ENCODE measurements around the gene EFL1. TPM values are rescaled to one million over a fixed set of nuclear protein-coding genes. Genes with fewer than 3 reads are reported as not detected.

Gene EFL1
- polyA plus RNA-seq, 1 donor from 2014 or later, result 16.8 TPM

GRCh38 chr15:82135638-82136037, 126.9 kb downstream of the EFL1 start:
- Histone ChIP-seq H3K9me2 (ENCODE audit: insufficient read depth, low read length) (no peaks in the 10 kb centered on the region), H3K4me2 (ENCODE audit: low read length) (no peak overlapping the region), H3K4me3 (ENCODE audit: low read length) (no peak overlapping the region), H3K36me3 (ENCODE audit: insufficient read depth, low read length) (no peaks in the 10 kb centered on the region), H3K79me2 (replicated peaks; ENCODE audit: insufficient read depth, low read length) (no peaks in the 10 kb centered on the region), H2AFZ (ENCODE audit: low read depth, low read length) (no peak overlapping the region), H3K27me3 (ENCODE audit: insufficient read depth, low read depth, low read length) (no peaks in the 10 kb centered on the region), H3K27ac (ENCODE audit: low read length) (no peak overlapping the region), H3F3A (ENCODE audit: insufficient read depth, low read length, poor library complexity, severe bottlenecking) (no peaks in the 10 kb centered on the region), H3K9me3 (ENCODE audit: low read length) (no peaks in the 10 kb centered on the region), H4K20me1 (ENCODE audit: insufficient read depth) (no peaks in the 10 kb centered on the region), H3K9ac (ENCODE audit: low read length) (no peak overlapping the region)
- TF ChIP-seq EP300 (conservative IDR thresholded peaks at IDR 0.05; ENCODE audit: poor library complexity, severe bottlenecking) (no peak), POLR2AphosphoS5 (IDR thresholded peaks at IDR 0.05) (no peak), MXI1 (conservative IDR thresholded peaks at IDR 0.05; ENCODE audit: poor library complexity, severe bottlenecking) (no peak), TAF1 (IDR thresholded peaks at IDR 0.05; ENCODE audit: low read depth) (no peak), RAD21 (conservative IDR thresholded peaks at IDR 0.05) (no peak), SMC3 (conservative IDR thresholded peaks at IDR 0.05; ENCODE audit: poor library complexity) (no peak)
- TF ChIP-seq, protein P1, sequence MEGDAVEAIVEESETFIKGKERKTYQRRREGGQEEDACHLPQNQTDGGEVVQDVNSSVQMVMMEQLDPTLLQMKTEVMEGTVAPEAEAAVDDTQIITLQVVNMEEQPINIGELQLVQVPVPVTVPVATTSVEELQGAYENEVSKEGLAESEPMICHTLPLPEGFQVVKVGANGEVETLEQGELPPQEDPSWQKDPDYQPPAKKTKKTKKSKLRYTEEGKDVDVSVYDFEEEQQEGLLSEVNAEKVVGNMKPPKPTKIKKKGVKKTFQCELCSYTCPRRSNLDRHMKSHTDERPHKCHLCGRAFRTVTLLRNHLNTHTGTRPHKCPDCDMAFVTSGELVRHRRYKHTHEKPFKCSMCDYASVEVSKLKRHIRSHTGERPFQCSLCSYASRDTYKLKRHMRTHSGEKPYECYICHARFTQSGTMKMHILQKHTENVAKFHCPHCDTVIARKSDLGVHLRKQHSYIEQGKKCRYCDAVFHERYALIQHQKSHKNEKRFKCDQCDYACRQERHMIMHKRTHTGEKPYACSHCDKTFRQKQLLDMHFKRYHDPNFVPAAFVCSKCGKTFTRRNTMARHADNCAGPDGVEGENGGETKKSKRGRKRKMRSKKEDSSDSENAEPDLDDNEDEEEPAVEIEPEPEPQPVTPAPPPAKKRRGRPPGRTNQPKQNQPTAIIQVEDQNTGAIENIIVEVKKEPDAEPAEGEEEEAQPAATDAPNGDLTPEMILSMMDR (IDR thresholded peaks at IDR 0.05; ENCODE audit: poor library complexity, severe bottlenecking), result no peak
- TF ChIP-seq, protein P2, sequence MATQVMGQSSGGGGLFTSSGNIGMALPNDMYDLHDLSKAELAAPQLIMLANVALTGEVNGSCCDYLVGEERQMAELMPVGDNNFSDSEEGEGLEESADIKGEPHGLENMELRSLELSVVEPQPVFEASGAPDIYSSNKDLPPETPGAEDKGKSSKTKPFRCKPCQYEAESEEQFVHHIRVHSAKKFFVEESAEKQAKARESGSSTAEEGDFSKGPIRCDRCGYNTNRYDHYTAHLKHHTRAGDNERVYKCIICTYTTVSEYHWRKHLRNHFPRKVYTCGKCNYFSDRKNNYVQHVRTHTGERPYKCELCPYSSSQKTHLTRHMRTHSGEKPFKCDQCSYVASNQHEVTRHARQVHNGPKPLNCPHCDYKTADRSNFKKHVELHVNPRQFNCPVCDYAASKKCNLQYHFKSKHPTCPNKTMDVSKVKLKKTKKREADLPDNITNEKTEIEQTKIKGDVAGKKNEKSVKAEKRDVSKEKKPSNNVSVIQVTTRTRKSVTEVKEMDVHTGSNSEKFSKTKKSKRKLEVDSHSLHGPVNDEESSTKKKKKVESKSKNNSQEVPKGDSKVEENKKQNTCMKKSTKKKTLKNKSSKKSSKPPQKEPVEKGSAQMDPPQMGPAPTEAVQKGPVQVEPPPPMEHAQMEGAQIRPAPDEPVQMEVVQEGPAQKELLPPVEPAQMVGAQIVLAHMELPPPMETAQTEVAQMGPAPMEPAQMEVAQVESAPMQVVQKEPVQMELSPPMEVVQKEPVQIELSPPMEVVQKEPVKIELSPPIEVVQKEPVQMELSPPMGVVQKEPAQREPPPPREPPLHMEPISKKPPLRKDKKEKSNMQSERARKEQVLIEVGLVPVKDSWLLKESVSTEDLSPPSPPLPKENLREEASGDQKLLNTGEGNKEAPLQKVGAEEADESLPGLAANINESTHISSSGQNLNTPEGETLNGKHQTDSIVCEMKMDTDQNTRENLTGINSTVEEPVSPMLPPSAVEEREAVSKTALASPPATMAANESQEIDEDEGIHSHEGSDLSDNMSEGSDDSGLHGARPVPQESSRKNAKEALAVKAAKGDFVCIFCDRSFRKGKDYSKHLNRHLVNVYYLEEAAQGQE (IDR thresholded peaks at IDR 0.05; ENCODE audit: borderline replicate concordance), result no peak

DNA sequence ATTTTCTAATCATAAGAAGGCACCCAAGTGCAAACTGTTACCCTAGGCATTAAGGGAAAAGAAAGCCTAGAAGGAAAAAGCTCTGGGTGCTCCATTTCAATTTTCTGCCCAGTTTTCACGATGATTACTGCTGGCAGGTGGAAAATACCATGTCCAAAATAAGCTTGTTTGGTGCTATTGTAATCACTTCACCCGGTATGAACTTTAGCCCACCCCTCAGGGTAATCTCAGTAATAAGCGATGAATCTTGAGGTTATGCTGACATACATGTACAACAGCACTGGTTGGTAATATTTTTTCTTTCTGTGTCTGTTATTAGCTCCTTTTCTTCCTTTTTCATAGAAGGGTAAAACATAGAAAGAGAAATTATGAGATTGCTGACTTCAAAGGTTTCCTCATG, 128.1 kb downstream of the EFL1 start:
- Histone ChIP-seq H2AFZ (ENCODE audit: low read depth, low read length) (no peak overlapping the region), H3K9me3 (ENCODE audit: low read length) (no peaks in the 10 kb centered on the region), H3K27ac (ENCODE audit: low read length) (no peak overlapping the region), H3K4me2 (ENCODE audit: low read length) (no peak overlapping the region), H4K20me1 (ENCODE audit: insufficient read depth) (no peaks in the 10 kb centered on the region), H3K36me3 (ENCODE audit: insufficient read depth, low read length) (no peaks in the 10 kb centered on the region), H3K27me3 (ENCODE audit: insufficient read depth, low read depth, low read length) (no peaks in the 10 kb centered on the region), H3K9ac (ENCODE audit: low read length) (no peak overlapping the region), H3F3A (ENCODE audit: insufficient read depth, low read length, poor library complexity, severe bottlenecking) (no peaks in the 10 kb centered on the region), H3K4me3 (ENCODE audit: low read length) (no peak overlapping the region), H3K79me2 (replicated peaks; ENCODE audit: insufficient read depth, low read length) (no peaks in the 10 kb centered on the region), H3K9me2 (ENCODE audit: insufficient read depth, low read length) (no peaks in the 10 kb centered on the region)
- TF ChIP-seq EP300 (conservative IDR thresholded peaks at IDR 0.05; ENCODE audit: poor library complexity, severe bottlenecking), result no peak
- TF ChIP-seq, protein P1 (IDR thresholded peaks at IDR 0.05; ENCODE audit: poor library complexity, severe bottlenecking), result no peak
- TF ChIP-seq EZH2 (IDR thresholded peaks at IDR 0.05; ENCODE audit: borderline replicate concordance, insufficient read depth, low read length, poor library complexity, severe bottlenecking), result no peak
- no peak for TF ChIP-seq MXI1 (conservative IDR thresholded peaks at IDR 0.05; ENCODE audit: poor library complexity, severe bottlenecking)
- no peak for TF ChIP-seq TAF1 (IDR thresholded peaks at IDR 0.05; ENCODE audit: low read depth)
- no peak for TF ChIP-seq POLR2AphosphoS5 (IDR thresholded peaks at IDR 0.05)
- TF ChIP-seq SMC3 (conservative IDR thresholded peaks at IDR 0.05; ENCODE audit: poor library complexity), result no peak
- TF ChIP-seq, protein P2 (IDR thresholded peaks at IDR 0.05; ENCODE audit: borderline replicate concordance), result no peak
- TF ChIP-seq RAD21 (conservative IDR thresholded peaks at IDR 0.05), result no peak
